Progenitor cell of endocrine pancreas (in vitro differentiated cells): ENCODE results near the gene CST3. TPM values are rescaled to one million over a fixed set of nuclear protein-coding genes. Genes with fewer than 3 reads are reported as not detected.
"Not testable (repeated sequence)": the region's sequence is repeated elsewhere in the genome, so short reads cannot be mapped to it uniquely, and the experiment has no call there.

Experiments
- DNase-seq: peaks from one replicate; pipeline ENCODE4 v3.0.0; 2021; ENCODE audit warnings: low spot score; ENCODE audit not compliant: unreplicated experiment
- H3K27ac Mint-ChIP-seq: 2 replicates; pipeline ENCODE4 v1.8.0; 2021; ENCODE audit warnings: mild to moderate bottlenecking, moderate library complexity, mixed read lengths
- H3K27me3 Mint-ChIP-seq: 2 replicates; pipeline ENCODE4 v1.8.0; 2021; ENCODE audit warnings: mixed read lengths
- H3K36me3 Mint-ChIP-seq: 2 replicates; pipeline ENCODE4 v1.8.0; 2022; ENCODE audit warnings: mixed read lengths; ENCODE audit not compliant: insufficient read depth
- H3K4me1 Mint-ChIP-seq: 2 replicates; pipeline ENCODE4 v1.8.0; 2021; ENCODE audit warnings: low read depth, mixed read lengths
- H3K4me3 Mint-ChIP-seq: 2 replicates; pipeline ENCODE4 v1.8.0; 2021; ENCODE audit warnings: low read depth, mild to moderate bottlenecking, moderate library complexity, mixed read lengths
- H3K9me3 Mint-ChIP-seq: 2 replicates; pipeline ENCODE4 v1.8.0; 2021; ENCODE audit warnings: low read depth, mixed read lengths
- total RNA-seq: library from RNA; stranded (reverse); gene quantifications from 2 replicates; pipeline ENCODE4 v1.2.1, GENCODE V29; 2021
- TF ChIP-seq, protein P1 (sequence below): fragments of 200-600 bp; sonication (generic); IDR thresholded peaks from one replicate; pipeline ENCODE4 v1.5.0; 2021; ENCODE audit warnings: antibody characterized with exemption, mild to moderate bottlenecking; ENCODE audit not compliant: unreplicated experiment

The CST3 gene
- total RNA-seq, 1 donor from 2014 or later, result 257 TPM

DNA sequence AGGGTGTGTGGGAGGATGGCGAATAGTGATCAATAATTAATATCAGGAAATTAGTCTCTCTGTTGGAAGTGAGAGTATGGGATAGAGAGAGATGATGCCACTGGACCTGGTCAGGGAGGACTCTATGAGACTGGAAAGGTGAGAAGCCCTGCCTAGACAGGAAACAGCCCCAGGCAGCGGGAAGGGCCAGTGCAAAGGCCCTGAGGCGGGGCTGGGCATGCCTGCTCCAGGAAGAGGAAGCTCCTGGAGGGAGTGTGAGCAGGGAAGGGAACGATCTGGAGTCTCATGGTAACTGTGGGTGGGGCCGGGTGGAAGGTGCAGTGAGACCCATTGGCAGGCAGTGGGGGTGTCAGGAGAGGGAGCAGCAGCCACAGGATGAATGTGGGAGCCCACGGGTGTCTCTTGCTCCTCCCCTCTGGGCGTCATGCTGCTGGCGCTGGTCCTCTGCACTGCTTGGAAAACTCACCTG is 1.8 kb upstream of the CST3 start:
- peaks cover 4% of the 10 kb centered on the region for H3K36me3 Mint-ChIP-seq
- no peak overlapping the region for H3K27ac Mint-ChIP-seq

DNA sequence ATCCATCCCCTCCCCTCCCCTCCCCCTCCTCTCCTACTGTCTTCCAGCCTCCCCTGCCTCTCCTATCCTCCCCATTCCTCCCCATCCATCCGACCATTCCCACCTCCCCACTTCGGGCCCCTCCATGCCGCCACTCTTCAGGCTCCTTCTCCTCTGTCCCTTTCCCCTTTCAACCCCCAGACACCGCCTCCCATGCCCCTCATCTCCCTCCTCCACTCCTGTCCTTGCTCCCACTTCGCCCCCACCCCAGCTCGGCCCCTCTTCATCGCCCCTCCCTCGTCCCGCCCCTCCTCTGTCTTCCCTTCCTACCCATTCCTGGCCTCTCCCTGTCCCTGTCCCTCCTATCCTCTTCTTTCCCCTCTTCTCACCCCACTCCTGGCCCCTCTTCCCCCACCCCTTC is 554 bp upstream of the CST3 start:
- Mint-ChIP-seq H3K9me3 (no peaks in the 10 kb centered on the region), H3K36me3 (peaks cover 7% of the 10 kb centered on the region), H3K4me1 (peaks cover 14% of the 10 kb centered on the region), H3K27ac (no peak overlapping the region), H3K4me3 (no peak overlapping the region), H3K27me3 (no peaks in the 10 kb centered on the region)
- TF ChIP-seq, protein P1, sequence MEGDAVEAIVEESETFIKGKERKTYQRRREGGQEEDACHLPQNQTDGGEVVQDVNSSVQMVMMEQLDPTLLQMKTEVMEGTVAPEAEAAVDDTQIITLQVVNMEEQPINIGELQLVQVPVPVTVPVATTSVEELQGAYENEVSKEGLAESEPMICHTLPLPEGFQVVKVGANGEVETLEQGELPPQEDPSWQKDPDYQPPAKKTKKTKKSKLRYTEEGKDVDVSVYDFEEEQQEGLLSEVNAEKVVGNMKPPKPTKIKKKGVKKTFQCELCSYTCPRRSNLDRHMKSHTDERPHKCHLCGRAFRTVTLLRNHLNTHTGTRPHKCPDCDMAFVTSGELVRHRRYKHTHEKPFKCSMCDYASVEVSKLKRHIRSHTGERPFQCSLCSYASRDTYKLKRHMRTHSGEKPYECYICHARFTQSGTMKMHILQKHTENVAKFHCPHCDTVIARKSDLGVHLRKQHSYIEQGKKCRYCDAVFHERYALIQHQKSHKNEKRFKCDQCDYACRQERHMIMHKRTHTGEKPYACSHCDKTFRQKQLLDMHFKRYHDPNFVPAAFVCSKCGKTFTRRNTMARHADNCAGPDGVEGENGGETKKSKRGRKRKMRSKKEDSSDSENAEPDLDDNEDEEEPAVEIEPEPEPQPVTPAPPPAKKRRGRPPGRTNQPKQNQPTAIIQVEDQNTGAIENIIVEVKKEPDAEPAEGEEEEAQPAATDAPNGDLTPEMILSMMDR, result no peak
- no peak for DNase-seq

More for the DNA sequence above, 1.8 kb upstream of the CST3 start:
- H3K4me3 Mint-ChIP-seq, result no peak overlapping the region
- TF ChIP-seq, protein P1, result no peak
- no peaks in the 10 kb centered on the region for H3K9me3 Mint-ChIP-seq
- no peak for DNase-seq
- H3K4me1 Mint-ChIP-seq, result peaks cover 14% of the 10 kb centered on the region
- no peaks in the 10 kb centered on the region for H3K27me3 Mint-ChIP-seq

DNA sequence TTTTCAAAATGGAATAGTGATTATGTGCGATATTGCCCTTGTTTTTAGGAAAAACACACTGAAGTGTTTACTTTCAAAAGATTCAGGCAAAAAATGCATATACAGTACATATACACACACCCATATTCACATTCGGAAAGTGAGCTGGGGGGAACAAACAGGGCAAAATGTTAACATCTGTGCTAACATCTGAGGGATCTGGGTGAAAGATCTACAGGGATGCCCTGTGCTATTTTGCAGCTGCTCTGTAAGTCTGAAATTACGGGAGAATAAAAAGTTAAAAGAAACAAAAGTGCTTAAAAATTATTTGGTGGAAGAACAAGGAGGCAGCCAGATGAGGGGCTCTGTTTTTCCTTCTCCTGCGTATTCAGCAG is 860 bp downstream of the CST3 start:
- Mint-ChIP-seq H3K27ac (peak overlapping the region; percentile 87), H3K9me3 (no peaks in the 10 kb centered on the region), H3K36me3 (peaks cover 8% of the 10 kb centered on the region), H3K4me3 (peak overlapping the region; percentile 87), H3K27me3 (no peaks in the 10 kb centered on the region), H3K4me1 (peaks cover 14% of the 10 kb centered on the region)
- TF ChIP-seq, protein P1, result no peak
- no peak for DNase-seq

DNA sequence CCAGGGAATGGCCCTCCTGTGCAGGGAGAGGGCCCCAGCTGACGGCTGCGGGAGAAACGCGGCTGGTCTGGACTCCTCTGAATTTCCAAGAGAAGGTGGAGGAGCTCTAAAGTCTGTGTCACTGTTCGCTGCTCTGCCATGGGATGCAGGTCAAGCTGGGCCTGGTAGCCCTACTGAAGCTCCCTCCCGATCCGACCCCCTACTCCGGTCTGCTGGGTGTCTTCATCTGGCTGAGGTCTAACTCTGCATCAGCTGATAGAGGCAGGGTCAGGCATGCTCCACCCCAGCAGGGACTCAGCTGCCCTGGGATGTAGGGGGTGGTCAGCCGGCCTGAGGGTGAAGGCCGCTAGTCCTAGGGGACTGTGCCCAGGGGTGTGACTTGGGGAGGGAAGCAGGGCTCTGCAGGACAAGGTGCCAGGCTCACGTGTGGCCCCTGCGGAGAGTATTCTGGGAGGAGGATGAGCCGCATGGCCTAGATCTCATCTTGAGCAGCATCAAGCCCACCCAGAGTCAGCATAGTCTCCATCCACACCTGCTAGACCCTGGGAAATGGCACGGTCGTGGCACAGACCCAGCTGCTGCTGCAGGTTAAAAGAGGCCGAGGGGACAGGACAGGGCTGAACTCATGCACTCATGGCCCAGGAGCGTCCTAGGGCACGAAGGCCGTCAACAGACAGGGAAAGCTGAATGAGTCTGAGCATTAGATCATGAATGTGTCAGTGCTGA is 1.4 kb downstream of the CST3 start:
- Mint-ChIP-seq H3K4me1 (peaks cover 14% of the 10 kb centered on the region), H3K4me3 (peak overlapping the region; percentile 87), H3K9me3 (no peaks in the 10 kb centered on the region), H3K36me3 (peaks cover 8% of the 10 kb centered on the region), H3K27me3 (no peaks in the 10 kb centered on the region), H3K27ac (peak overlapping the region; percentile 87)
- DNase-seq, result no peak
- TF ChIP-seq, protein P1, result no peak

DNA sequence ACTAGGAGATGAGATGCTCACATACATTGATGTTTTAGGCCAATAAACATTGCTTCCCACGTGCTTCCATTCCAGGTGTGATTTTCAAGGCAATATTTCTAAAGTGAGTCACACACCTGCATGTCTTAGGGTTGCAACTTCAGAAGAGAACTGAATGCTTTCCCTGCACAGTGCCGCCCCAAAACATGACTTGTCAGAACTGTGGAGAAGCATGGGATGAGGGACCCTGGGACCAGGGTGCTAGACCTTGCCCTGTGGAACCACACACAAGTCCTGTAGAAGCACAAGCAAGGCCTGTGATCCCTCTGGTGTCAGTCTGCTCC is 2.0 kb downstream of the CST3 start:
- H3K27me3 Mint-ChIP-seq, H3K27ac Mint-ChIP-seq, H3K36me3 Mint-ChIP-seq, DNase-seq, H3K9me3 Mint-ChIP-seq: not testable (repeated sequence)
- H3K4me3 Mint-ChIP-seq, result peak overlapping the region; percentile 87
- H3K4me1 Mint-ChIP-seq, result peaks cover 14% of the 10 kb centered on the region
